Measurements from ENCODE around the gene MEGF10. TPM values are rescaled to one million over a fixed set of nuclear protein-coding genes. Genes with fewer than 3 reads are reported as not detected.

Gene MEGF10
- total and polyA plus RNA-seq, 2 of the 8 experiments (the other 6 are each of a cell fraction or from before 2014, with no cell fraction given) = 38.2 to 53.1 TPM

GRCh38 chr5:127498548-127498947, 208.0 kb downstream of the MEGF10 start (continued):
- TF ChIP-seq NANOG (IDR thresholded peaks at IDR 0.05; ENCODE audit: insufficient read depth, low read depth, low read length, poor library complexity, severe bottlenecking) = no peak
- TF ChIP-seq POU5F1 (IDR thresholded peaks at IDR 0.05; ENCODE audit: low read depth, low read length) = no peak
- no peak for TF ChIP-seq CHD1 (IDR thresholded peaks at IDR 0.05; ENCODE audit: low read depth, low read length)
- no peak for TF ChIP-seq EGR1 (IDR thresholded peaks at IDR 0.05; ENCODE audit: borderline replicate concordance, low read depth, low read length)
- no peak for TF ChIP-seq CHD2 (IDR thresholded peaks at IDR 0.05; ENCODE audit: low read length)

Measured in H1 (cell line).